ENCODE measurements around the gene FHOD3.
"Not testable (repeated sequence)": the region's sequence is repeated elsewhere in the genome, so short reads cannot be mapped to it uniquely, and the experiment has no call there.

Gene FHOD3

GRCh38 chr18:36745219-36745975, 447.9 kb downstream of the FHOD3 start:
- DNase-seq (ENCODE audit: low read depth in 2 of 2), result no peak

DNA sequence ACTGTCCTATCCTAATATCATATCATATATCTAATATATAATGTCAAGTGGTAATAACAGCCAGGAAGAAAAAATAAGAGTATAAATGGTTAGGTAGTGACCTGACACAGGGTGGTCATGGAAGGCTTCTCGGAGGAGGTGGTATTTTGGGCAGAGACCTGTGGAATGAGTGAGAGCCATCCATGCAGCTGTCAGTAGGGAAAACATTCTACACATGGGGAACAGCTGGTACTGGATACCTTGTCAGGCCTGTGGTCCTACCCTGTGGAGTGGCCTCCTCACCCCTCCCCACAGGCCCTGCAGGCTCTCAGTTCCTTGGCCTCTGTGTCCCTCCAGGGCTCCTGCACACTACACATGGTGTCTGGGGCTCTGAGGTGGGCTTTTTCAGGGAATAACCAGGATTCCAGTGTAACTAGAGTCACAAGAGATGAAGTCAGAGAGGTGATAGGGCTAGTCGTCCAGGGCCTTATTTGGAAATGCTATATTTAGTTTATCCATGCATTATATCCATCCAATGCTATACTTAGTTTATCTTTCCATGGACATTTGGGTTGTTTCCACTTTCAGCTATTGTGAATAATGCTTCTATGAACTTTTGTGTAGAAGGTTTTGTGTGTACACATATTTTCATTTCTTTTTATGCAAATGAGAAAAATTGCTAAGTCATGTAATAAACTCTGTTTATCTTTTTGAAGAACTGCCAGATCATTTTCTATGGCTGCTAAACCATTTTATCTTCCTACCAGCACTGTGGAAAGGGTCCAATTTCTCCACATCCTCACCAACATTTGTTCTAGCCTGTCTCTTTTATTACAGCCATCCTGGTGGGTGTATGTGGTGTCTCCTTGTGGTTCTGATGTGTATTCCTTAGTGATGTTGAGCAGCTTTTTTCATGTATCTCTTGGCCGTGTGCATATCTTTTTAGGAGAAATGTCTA, 455.7 kb downstream of the FHOD3 start:
- DNase-seq (ENCODE audit: low read depth in 2 of 2), result no peak

DNA sequence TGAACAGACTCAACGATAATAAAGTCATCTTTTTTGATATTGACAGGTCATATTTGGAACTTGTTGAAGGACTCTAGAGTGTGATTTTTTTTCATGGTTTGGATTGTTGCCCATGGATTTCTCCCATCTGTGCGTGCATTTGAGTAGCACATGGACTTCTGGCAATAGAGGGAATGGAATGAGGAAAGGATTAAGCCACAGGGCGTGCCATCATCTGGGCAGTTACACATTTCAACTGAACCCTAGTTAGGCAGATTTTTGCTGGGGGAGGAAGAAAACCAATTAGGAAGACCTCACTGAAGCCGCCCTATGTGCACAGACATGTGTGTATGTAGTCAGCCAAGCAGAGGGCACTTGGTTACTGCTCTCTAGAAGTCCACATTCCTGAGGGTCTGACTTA, 458.7 kb downstream of the FHOD3 start:
- DNase-seq (ENCODE audit: low read depth in 2 of 2), result no peak

- DNase-seq (ENCODE audit: low read depth in 2 of 2), result no peak
Measured at GRCh38 chr18:36757081-36757480, 459.6 kb downstream of the FHOD3 start.

DNA sequence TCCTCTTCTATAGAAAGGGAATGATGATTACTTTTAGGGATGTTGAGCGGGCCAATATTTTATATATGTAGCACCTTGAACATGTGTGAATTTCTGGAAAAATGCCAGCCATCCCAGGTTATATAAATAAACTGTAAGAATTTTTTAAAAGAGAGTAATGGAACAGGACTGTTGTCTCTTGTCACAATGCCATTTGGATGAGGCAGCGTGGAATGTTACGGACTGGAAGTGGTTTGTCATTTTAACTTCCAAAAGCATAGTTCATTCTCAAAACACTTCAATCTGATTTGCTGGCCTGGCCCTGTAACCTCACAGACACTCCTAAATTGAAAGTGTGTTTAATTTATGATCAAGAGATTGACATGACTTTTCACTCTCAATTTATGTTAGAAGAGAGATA, 460.5 kb downstream of the FHOD3 start:
- DNase-seq (ENCODE audit: low read depth in 2 of 2), result no peak

DNA sequence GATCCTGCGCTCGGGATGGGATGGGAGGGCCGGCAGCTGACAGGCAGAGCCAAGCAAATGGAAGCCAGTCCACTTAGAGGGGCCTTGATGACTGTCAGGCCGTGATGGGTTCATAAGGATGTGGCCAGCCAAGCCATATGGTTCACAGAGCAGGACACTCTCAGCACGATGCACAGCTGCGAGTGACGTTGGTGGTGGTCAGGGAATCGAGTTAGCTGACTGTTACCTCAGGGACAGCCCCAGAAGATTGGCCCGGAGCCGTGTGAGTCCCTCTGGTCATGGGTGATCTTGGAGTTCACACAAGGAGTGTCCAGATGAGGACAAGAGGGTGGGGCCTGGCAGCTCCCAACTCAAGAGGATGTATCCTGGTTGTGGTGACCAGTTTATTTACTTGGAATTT, 461.1 kb downstream of the FHOD3 start:
- DNase-seq (ENCODE audit: low read depth in 2 of 2), result no peak

DNA sequence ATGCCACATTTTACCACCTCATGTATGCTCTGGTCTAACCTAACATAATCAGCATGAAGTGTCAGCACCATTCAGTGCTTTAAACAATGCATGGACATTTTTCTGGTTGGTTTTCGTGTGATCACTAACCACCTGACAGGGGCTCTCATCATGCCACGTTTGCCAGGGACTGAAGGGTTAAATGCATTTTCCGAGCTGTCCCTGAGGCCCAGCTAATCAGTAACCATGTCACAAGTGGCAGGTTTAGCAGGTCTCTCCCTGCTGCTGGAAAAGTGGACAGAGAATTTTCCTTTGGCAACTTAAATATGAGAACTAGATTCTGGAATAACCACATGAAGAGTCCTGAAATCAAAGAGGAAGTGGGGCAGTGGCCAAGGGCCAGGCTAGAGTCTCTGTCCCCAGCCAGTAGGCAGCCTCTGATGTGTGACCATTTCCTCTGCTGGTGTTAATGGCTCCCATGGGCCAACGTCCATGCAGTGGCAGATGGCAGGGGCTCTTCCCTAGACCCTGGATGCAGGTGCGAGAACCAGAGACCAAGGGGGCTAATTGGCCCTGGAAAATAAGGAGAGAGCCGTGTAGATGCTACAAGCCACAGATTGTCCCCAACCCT, 461.8 kb downstream of the FHOD3 start:
- DNase-seq (ENCODE audit: low read depth in 2 of 2), result no peak

DNA sequence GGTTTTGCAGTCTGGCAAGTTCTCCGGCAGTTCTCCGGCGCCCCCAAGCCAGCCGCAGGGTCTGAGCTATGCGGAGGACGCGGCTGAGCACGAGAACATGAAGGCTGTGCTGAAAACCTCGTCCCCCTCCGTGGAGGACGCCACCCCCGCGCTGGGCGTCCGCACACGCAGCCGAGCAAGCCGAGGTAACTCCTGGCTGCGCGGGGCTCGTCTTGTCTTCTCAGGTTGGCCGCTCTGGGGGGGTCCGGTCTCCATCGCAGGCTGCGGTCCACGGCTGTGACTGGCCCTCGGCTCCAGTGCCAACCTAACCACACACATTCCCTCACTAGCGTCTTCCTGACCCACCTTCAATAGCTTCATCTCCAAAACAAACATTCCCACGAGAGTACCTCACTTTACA, 463.1 kb downstream of the FHOD3 start:
- no peak for DNase-seq (ENCODE audit: low read depth in 2 of 2)

GRCh38 chr18:36761186-36761698, 463.7 kb downstream of the FHOD3 start:
- DNase-seq (ENCODE audit: low read depth in 2 of 2), result no peak

- no peak for DNase-seq (ENCODE audit: low read depth in 2 of 2)
Measured at GRCh38 chr18:36762074-36762473, 464.6 kb downstream of the FHOD3 start.

- DNase-seq (ENCODE audit: low read depth in 2 of 2), result not testable (repeated sequence)
Measured at GRCh38 chr18:36762965-36763364, 465.5 kb downstream of the FHOD3 start.

DNA sequence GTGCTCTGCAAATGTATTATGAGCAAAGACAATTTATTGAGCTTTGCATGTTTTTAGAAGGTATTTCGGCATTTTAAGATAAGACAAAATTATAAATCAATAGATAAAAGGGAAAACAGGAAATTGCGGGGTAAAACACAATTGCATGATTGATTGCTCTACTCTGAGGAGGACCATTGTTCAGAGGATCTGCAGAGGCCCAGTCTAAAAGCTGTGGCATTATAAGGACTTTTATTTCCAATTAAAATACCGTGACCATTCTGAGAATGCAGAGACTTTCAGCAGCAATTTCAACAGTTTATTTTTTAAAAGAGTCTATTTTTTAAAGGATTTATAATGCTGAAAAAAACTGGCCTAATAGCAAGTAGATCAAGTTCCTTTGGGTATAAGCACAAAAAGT, 469.3 kb downstream of the FHOD3 start:
- DNase-seq (ENCODE audit: low read depth in 2 of 2), result no peak

GRCh38 chr18:36769172-36769571, 471.7 kb downstream of the FHOD3 start:
- DNase-seq (ENCODE audit: low read depth in 2 of 2), result no peak

DNA sequence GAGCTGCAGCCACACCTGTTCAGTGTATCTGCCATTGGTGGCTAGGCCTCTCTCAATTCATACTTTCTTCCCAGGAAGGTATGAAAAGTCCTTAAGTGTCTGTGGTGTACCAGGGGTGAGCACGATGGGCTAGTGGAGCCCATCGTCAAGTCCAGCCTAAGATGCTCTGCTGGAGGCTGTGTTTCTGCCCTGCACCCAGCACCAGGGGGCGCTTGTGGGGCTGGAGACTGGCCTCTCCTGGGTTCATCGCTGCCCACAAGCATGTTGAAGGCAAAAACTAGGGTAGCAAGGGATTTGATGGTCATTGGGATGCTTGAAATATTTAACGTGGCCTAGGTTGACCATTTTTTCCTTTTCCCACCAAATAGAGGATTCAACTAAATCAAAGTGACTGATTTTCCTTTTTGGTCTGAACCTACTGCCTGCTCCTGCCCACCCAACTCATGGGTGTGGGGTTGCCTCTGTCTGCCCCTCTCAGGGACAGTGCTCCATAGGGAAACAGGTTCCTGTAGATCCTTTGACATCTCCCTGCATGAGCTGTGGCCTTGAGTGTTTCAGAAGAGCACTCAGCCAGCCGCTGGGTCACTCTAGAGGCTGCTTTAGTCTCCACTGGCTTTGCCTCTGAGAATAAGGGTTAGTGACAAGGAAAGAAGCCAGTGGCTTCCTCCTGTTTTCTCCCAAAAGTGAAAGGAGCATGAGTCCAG, 472.2 kb downstream of the FHOD3 start:
- no peak for DNase-seq (ENCODE audit: low read depth in 2 of 2)

DNA sequence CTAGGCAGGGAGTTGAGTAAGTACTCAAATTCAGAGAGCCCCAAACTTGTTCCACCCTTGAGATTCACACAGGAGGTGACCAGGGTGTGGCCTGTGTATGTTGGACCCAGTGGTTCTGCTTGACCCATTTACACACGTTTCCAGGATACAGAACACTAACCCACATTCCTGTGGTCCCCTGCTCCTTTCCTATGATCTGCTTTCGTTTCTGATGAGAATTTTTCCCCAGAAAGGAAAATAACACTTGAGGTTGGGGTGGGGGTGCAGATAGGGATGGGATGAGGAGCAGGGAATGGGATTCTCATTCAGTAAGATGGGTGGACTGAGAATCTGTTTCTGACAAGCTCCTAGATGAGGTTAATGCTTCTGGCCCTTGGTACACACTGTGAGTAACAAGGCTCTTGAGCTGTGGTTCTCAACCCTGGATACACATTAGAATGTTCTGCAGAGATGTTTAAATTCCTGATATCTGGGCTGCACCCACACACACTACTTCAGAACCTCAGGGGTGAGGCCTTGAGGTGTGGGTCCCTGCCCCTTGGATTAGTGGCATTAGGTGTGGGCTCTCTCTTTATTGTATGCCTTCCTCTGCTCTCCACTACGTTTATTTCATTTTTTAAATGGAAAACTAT, 472.9 kb downstream of the FHOD3 start:
- no peak for DNase-seq (ENCODE audit: low read depth in 2 of 2)

DNA sequence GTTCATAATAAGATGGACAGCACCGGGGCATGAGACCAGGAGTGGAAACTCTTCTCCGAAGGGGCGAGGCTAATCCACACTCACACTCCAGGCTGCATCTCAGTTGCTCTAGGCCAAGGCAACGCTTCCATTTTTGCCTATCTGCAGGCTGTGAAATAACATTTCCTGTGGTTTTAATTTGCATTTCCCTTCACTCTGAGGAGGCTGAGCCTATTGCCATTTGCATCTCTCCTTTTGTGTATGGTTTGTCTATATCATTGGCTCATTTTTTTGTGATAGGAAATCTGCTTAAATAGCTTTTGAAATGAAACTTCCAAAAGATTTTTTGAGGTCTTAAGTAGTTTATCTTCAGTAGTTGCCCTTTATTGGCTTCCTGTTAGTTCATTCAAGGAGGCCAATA, 473.7 kb downstream of the FHOD3 start:
- DNase-seq (ENCODE audit: low read depth in 2 of 2), result no peak

GRCh38 chr18:36772241-36772723, 474.8 kb downstream of the FHOD3 start:
- DNase-seq (ENCODE audit: low read depth in 2 of 2), result no peak

- no peak for DNase-seq (ENCODE audit: low read depth in 2 of 2)
Measured at GRCh38 chr18:36775396-36775795, 477.9 kb downstream of the FHOD3 start.

DNA sequence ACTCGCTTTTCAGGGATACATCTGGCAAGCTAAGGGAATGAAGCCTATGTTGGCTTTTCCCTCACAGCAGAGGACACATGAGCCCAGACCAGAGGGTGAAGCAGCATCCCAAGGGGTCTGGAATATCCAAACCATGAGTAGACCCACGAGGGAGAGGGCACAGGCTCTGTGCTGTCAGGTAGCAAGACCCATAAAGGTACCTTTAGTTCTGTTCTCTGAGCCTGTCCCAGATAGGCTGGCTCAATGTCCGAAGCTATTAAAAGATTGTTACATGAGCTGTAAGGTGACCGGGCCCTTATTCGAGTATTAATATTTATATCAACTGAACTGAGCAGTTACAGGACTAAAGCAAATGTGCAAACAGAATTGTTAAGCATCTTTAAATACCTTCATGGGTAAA, 479.1 kb downstream of the FHOD3 start:
- no peak for DNase-seq (ENCODE audit: low read depth in 2 of 2)

- DNase-seq (ENCODE audit: low read depth in 2 of 2), result no peak
Measured at GRCh38 chr18:36777566-36777965, 480.1 kb downstream of the FHOD3 start.

- no peak for DNase-seq (ENCODE audit: low read depth in 2 of 2)
Measured at GRCh38 chr18:36780748-36781147, 483.2 kb downstream of the FHOD3 start.

Data from stimulated activated CD8-positive, alpha-beta memory T cell treated with anti-CD3 and anti-CD28 coated beads, Interleukin-7, amount 100 ng/mL, for 4 hours (primary cell).